HG03575 (cell line): Measurements from ENCODE around the gene TP53BP1.

Experiments
- ATAC-seq: cut with Tn5 transposase; IDR thresholded peaks from one replicate; pipeline ENCODE4 v1.9.1; 2021; ENCODE audit not compliant: unreplicated experiment, insufficient number of reproducible peaks, low FRiP score; ENCODE audit errors: extremely low read depth

TP53BP1 gene

DNA sequence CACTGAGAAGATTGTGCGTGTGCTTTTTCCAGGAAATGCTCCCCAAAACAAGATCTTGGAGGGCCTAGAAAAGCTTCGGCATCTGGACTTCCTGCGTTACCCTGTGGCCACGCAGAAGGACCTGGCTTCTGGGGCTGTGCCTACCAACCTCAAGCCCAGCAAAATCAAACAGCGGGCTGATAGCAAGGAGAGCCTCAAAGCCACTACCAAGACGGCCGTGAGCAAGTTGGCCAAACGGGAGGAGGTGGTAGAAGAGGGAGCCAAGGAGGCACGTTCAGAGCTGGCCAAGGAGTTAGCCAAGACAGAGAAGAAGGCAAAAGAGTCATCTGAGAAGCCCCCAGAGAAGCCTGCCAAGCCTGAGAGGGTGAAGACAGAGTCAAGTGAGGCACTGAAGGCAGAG is 29.3 kb upstream of the TP53BP1 start:
- ATAC-seq: no peak

GRCh38 chr15:43521419-43521818 is 28.5 kb upstream of the TP53BP1 start:
- no peak for ATAC-seq

DNA sequence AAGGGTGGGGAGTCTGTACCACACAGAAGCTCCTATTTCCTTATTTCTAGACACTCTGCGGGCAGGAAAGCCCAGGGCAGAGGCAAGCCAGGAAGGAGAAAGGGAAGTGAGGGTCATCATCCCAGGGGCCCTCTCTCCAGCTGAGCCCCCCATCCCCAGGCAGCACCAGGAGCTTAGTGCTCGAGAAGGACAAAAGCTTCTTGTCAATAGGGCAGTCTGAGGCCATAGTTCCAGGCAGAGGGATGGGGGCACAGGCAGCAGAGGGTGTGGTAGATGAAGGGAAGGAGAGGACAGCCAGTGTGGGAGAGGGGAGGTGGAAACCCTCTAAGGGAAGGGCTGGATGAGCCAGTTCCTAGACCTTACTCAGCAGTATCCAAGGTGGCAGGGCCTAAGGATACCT is 27.2 kb upstream of the TP53BP1 start:
- no peak for ATAC-seq

DNA sequence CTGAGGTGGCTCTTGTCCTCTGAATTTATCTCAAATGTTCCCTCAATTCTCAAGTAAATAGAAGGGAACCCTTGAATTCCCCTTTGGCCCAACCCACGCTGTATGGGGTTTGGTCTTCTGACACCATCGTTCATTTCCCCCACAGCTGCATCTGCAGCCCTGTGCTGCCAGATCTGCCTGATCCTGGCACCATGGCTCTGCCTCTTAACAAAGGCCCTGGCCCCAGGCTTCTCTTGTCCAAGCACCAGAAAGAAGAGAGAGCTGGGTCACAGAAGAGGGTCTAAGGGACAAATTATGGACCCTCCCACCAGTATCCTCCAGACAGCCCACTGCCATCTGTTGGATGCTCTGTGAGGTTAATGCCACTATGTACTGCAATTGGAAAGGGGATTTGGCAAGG is 26.2 kb upstream of the TP53BP1 start:
- no peak for ATAC-seq

GRCh38 chr15:43518197-43518761 is 25.3 kb upstream of the TP53BP1 start:
- ATAC-seq: no peak

GRCh38 chr15:43517354-43518196 is 24.6 kb upstream of the TP53BP1 start, which contains the start of gene MAP1A:
MAP1A (plus strand) TSS chr15:43517608; CDS start chr15:43521474, 3,866 bp downstream.
- no peak for ATAC-seq

DNA sequence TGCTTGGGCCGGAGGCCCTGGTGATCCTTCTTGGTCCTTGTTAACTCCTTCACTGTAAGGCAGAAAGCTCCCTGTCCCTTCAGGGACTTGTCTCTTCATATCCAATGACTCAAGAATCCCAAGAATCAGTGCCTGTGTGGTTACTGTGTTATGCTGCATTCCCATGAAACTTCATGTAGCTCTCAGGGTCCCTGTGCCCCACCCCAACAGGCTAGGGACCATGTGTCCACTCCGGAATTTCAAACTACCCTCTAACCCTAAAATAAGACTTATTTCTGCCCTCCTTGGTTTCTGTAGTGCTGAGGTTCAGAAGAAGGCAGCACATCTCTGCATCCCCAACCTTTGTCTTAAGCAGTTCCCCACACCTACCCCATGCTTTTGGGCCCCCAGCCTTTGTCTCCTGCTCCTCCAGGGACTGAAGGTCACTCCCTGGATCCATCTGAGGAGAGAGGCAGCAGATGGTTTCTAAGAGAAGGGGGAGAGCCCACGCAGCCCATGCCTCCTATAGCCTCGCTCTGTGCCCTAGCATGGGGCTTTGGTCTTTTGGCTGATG is 23.9 kb upstream of the TP53BP1 start:
- ATAC-seq: no peak

DNA sequence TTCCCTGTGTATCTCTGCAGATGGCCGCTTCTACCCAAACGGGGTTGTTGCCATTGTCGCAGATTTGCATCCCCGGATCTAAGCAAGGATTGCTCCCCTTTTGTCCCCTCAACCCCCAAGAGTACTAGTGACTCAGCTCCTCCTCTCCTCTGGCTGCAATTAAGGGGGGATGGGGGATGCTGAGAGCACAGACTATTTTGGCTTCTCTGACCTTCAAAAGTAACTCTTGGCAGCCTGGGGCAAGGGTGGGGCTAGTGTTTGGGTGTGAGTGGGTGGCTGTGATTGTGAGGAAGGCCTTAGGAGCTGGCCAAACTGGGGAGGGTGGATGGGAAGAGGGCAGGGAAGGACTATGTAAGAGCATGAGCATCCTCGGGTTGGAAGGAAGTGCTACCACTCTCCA is 23.2 kb upstream of the TP53BP1 start:
- no peak for ATAC-seq

DNA sequence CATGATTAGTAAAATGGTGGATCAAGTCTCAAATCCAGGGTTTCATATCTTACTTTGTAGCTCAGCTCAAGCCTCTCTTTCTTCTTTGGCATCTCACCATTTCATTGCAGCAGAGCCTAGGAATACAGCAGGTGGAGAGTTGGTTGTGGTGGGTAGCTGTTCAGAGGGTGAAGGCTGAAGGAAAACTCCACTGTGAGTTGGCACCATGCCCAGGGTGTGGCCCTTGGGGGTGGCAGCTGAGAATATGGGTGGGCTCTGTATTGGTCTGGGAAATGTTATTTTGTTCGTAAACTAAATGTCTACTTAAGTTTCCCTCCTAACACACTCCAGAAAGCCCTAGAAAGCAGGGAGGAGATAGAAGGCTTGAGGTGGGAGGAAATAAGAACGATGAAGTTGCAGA is 22.8 kb upstream of the TP53BP1 start:
- no peak for ATAC-seq

DNA sequence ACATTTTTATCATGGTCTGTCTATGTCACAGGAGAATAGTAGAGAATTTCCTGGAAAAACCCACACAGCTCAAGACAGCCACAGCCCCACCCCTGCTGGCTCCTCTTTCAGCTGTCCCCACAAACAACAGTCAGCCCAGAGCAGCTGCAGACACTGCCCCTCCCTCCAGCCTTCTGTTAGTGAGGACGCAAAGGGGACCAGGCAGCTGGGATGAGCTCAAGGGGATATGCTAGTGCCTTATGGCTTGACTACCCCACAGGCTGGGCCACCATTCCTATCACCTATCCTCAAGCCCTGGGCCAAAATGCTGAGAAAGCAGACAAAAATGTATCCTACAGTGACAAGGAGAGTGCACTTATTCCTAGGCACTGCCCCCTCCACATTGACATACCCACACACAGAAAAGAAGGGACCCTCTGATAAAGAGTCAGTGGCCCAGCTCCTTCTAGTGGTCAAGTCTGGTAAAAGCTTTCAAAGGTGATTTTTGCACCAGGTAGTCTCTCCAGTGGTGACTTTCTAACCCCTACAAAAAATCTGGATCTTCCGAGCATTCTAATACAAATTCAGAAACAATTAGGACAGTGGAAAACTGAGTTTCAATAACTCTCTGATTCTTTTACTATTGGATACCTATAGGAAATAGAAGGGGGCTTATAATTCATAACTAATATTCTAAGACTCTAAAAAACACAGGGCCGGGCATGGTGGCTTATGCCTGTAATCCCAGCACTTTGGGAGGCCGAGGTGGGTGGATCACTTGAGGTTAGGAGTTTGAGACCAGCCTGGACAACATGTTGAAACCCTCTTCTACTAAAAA is 21.5 kb upstream of the TP53BP1 start:
- ATAC-seq: no peak

DNA sequence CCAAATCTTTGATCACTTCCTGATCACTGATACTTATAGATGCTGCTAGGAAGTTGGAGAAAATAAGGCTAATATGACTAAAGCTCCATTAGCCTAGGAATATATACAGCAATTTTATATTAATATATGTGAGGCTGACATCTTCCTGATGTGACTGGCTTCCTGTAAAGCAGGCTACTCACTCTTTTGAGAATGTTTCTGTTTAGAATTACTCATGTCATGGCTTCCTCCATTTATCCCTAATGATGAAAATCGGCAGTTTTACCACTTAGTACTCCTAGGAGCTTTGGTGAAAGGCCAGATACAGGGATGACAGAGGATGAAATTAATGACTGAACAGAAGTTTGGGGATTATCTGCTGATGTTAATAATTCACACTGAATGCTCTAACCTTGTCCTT is 20.6 kb upstream of the TP53BP1 start:
- no peak for ATAC-seq

- no peak for ATAC-seq
Observed at GRCh38 chr15:43511012-43511885, 18.3 kb upstream of the TP53BP1 start.

DNA sequence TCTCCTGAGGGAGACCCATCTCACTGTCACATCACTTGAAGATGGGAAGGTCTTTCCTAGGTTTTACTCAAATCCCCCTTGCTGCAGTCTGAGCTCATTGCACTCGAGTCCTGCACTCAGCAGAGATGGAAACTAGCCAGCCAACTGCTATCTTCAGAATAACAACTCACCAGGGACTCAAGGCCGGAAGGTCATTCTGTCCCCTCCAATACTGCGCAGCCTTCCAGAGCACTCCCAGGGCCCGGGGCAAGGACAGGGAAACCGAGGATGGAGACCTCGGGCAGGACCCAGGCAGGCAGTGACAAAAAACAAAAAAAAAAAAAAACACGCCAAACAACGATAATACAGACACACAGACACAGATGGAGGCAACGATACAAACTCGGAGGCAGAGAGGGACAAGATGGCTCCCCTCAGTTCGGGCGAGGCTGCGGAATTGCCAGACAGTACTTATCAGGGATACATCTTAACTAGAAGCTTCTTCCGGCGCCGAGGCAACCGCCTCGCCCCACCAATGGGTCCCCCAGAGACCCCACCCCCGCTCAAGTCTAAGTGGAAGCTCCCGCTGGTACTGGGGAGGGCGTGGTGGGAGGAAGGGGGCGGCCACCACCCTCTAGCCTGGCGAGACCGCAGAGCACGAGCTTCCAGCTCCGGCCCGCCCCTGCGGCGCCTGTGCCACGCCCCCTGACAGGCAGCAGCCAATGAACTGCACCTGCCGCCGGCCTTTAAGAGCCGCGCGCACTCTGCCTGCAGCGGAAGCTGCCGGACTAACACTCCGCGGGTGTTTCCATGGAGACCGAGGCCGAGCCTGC is 17.4 kb upstream of the TP53BP1 start:
- peak; percentile 89 for ATAC-seq

GRCh38 chr15:43509660-43510199 is 16.8 kb upstream of the TP53BP1 start:
- no peak for ATAC-seq

DNA sequence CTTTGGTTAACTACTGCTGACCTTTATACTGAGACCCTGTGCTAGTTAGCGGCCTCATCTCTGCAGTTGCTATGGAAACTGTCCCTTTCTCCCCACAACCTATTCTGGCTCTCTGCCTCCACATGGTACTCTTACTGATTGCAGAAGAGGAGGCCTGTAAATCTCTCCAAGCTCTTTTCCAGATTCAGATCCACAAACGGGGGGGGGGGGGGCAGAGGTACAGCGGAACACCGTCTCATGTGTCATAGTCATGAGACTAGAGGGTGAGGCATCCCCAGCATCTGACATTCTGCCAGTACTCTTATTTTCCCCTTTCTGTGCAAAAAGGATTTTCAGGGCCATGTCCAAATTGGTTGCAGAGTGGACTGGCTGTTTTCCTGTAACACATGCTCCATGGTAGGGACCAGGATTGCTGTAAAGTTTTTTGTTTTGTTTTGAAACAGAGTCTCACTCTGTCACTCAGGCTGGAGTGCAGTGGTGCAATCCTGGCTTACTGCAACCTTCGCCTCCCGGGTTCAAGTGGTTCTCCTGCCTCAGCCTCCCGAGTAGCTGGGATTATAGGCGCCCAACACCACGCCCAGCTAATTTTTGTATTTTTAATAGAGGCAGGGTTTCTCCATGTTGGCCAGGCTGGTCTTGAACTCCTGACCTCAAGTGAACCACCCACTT is 16.2 kb upstream of the TP53BP1 start:
- ATAC-seq: no peak

- ATAC-seq: no peak
Observed at GRCh38 chr15:43508421-43508820, 15.5 kb upstream of the TP53BP1 start.

DNA sequence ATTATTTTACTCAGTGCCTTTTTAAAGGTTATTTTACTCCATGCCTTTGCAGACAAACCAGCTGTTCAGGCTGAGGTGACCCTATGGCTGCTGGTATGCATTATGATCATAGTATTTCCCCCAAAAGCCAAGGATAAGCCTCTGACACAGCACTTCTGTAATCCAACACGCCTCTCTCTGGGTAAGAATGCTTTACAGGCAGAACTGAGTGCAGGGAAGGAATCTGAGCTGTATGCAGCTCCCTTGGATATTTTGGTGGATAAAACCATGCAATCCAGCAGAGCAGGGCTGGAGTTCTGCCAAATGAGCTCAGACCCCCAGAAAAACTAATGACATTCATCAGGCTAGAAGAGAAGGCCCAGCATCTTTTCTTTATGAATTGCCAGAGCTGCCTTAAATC is 12.8 kb upstream of the TP53BP1 start:
- no peak for ATAC-seq
